Vagina (tissue), 2 donors: ENCODE measurements around the gene UBE2Z.

Experiments used
- POLR2A ChIP-seq, 2 donors: fragments of 450-650 bp; IDR thresholded peaks; one replicate each; pipeline ENCODE4 v1.6.1; 2017; ENCODE audit warnings: antibody characterized with exemption in 2 of 2, mild to moderate bottlenecking in 2 of 2, moderate library complexity in 2 of 2
- TF ChIP-seq, protein P1 (sequence below), 3 experiments: fragments of 450-650 bp in 2 of 3; fragments of 200-600 bp in 1 of 3; sonication (generic) in 1 of 3; IDR thresholded peaks; one replicate each; pipeline ENCODE4 v1.5.1; 2017 to 2019; ENCODE audit warnings: antibody characterized with exemption in 3 of 3, mild to moderate bottlenecking in 2 of 3, moderate library complexity in 2 of 3

DNA sequence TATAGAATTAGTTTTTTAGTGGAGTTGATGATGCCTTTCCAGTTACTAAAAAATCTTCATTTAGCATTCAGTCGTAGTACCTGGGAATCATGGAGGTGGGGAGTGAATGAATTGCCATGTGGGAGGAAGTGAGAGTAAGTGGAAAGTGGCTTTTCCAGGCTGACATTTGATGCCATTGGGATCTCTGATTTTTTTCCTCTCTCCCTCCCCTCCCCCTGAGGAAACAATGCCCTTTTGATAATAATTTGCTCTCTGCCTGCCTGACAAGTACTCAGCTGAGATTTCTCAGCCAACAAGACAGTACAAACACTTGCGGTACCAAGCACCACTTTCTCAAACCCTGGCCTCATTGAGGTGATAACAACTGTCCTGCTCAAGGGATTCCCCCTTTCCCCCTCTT is 2.2 kb downstream of the UBE2Z start:
- TF ChIP-seq, protein P1, sequence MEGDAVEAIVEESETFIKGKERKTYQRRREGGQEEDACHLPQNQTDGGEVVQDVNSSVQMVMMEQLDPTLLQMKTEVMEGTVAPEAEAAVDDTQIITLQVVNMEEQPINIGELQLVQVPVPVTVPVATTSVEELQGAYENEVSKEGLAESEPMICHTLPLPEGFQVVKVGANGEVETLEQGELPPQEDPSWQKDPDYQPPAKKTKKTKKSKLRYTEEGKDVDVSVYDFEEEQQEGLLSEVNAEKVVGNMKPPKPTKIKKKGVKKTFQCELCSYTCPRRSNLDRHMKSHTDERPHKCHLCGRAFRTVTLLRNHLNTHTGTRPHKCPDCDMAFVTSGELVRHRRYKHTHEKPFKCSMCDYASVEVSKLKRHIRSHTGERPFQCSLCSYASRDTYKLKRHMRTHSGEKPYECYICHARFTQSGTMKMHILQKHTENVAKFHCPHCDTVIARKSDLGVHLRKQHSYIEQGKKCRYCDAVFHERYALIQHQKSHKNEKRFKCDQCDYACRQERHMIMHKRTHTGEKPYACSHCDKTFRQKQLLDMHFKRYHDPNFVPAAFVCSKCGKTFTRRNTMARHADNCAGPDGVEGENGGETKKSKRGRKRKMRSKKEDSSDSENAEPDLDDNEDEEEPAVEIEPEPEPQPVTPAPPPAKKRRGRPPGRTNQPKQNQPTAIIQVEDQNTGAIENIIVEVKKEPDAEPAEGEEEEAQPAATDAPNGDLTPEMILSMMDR (IDR thresholded peaks at IDR 0.05) = no peak
- no peak for TF ChIP-seq POLR2A (IDR thresholded peaks at IDR 0.05)
